ENCODE measurements around the gene ANLN.

ANLN gene

GRCh38 chr7:36439624-36440023, 50.0 kb downstream of the ANLN start:
- TF ChIP-seq CTCF (IDR thresholded peaks at IDR 0.05; ENCODE audit: extremely low read depth, missing control alignments) = no peak
- no peak for DNase-seq (ENCODE audit: low spot score)

GRCh38 chr7:36440880-36441279, 51.2 kb downstream of the ANLN start:
- TF ChIP-seq CTCF (IDR thresholded peaks at IDR 0.05; ENCODE audit: extremely low read depth, missing control alignments) = no peak
- DNase-seq (ENCODE audit: low spot score) = peak; percentile 10

- no peak for TF ChIP-seq CTCF (IDR thresholded peaks at IDR 0.05; ENCODE audit: extremely low read depth, missing control alignments)
- no peak for DNase-seq (ENCODE audit: low spot score)
Observed at GRCh38 chr7:36441344-36442022, 51.8 kb downstream of the ANLN start.

GRCh38 chr7:36448781-36449379, 59.2 kb downstream of the ANLN start:
- no peak for TF ChIP-seq CTCF (IDR thresholded peaks at IDR 0.05; ENCODE audit: extremely low read depth, missing control alignments)
- no peak for DNase-seq (ENCODE audit: low spot score)

GRCh38 chr7:36449685-36450084, 60.0 kb downstream of the ANLN start:
- TF ChIP-seq CTCF (IDR thresholded peaks at IDR 0.05; ENCODE audit: extremely low read depth, missing control alignments) = no peak
- no peak for DNase-seq (ENCODE audit: low spot score)

GRCh38 chr7:36453769-36454168, 64.1 kb downstream of the ANLN start:
- no peak for TF ChIP-seq CTCF (IDR thresholded peaks at IDR 0.05; ENCODE audit: extremely low read depth, missing control alignments)
- DNase-seq (ENCODE audit: low spot score) = no peak

GRCh38 chr7:36455646-36456045, 66.0 kb downstream of the ANLN start:
- TF ChIP-seq CTCF (IDR thresholded peaks at IDR 0.05; ENCODE audit: extremely low read depth, missing control alignments) = no peak
- no peak for DNase-seq (ENCODE audit: low spot score)

Data from GM20000 (cell line).